Measurements from ENCODE around the gene CTNNA3. TPM values are rescaled to one million over a fixed set of nuclear protein-coding genes. Genes with fewer than 3 reads are reported as not detected.
A peak's percentile ranks its signal among the peaks of the same experiment; 100 is the strongest.

Gene CTNNA3
- total RNA-seq, 2 donors from 2014 or later = under 0.01 to 0.33 TPM

- no peaks in the 10 kb centered on the region for H3K36me3 ChIP-seq (replicated peaks in 1 of 2; ENCODE audit: insufficient read depth in 1 of 2, low read depth in 2 of 2)
- H3K9me3 ChIP-seq = no peaks in the 10 kb centered on the region
- DNase-seq (peak; percentile 58 to 72 (median 63)), ATAC-seq (peak; percentile 79)
- peak overlapping the region in 1 of 4 donors; percentile 29 for H3K27ac ChIP-seq
- intact Hi-C loops (cut with DNase I) = no loop called here
- H3K4me1 ChIP-seq = peaks cover 19% of the 10 kb centered on the region
- TF ChIP-seq, protein P1, sequence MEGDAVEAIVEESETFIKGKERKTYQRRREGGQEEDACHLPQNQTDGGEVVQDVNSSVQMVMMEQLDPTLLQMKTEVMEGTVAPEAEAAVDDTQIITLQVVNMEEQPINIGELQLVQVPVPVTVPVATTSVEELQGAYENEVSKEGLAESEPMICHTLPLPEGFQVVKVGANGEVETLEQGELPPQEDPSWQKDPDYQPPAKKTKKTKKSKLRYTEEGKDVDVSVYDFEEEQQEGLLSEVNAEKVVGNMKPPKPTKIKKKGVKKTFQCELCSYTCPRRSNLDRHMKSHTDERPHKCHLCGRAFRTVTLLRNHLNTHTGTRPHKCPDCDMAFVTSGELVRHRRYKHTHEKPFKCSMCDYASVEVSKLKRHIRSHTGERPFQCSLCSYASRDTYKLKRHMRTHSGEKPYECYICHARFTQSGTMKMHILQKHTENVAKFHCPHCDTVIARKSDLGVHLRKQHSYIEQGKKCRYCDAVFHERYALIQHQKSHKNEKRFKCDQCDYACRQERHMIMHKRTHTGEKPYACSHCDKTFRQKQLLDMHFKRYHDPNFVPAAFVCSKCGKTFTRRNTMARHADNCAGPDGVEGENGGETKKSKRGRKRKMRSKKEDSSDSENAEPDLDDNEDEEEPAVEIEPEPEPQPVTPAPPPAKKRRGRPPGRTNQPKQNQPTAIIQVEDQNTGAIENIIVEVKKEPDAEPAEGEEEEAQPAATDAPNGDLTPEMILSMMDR (IDR thresholded peaks at IDR 0.05) = no peak
- no peak for TF ChIP-seq POLR2A (IDR thresholded peaks at IDR 0.05)
- no peak overlapping the region for H3K4me3 ChIP-seq
- H3K27me3 ChIP-seq = no peaks in the 10 kb centered on the region
Observed at GRCh38 chr10:66983475-66983818, 712.5 kb downstream of the CTNNA3 start.

DNA sequence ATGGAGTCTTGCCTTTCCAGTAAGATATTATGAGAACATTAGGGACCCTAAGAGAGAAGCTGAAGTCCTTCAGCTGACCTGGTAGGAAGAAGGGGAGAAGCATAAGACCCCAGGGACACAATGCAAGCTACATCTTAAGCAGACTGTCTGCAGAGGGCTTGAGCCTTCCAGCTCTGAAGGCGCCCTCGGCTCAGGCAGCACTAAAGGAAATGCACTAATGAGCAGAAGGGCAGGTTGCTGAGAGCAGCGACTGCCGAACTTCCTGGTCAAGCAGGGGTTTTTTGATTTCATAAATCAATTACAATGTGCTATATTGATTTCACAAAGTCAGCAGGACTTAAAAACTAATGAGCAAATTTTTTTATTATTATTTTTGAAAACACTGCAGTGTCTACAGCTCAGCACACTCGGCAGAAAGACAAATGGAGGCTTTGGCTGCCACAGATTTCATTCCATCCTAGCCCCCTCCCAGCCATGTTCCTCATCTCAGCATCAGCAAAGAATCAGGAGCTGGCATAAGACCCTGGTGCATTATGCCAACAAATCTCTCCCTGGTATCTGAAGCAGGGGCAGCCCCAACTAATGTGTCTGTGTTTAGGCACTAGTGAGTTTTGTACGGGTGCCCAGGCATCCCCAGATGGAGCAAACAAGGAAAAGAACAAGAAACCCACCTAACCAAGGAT is 713.1 kb downstream of the CTNNA3 start:
- intact Hi-C loops (cut with DNase I) = no loop called here
- no peaks in the 10 kb centered on the region for H3K36me3 ChIP-seq (replicated peaks in 1 of 2; ENCODE audit: insufficient read depth in 1 of 2, low read depth in 2 of 2)
- no peaks in the 10 kb centered on the region for H3K27me3 ChIP-seq
- 11 to 13% methylated on average over 6 of the region's 6 CpGs for WGBS, 2 donors
- no peak for TF ChIP-seq POLR2A (IDR thresholded peaks at IDR 0.05)
- TF ChIP-seq, protein P1 (IDR thresholded peaks at IDR 0.05) = no peak
- peak overlapping the region in 1 of 4 donors; percentile 29 for H3K27ac ChIP-seq
- ATAC-seq (peak; percentile 67), DNase-seq (peak in 3 of 4 donors; percentile 6 to 23 (median 13))
- H3K4me3 ChIP-seq = no peak overlapping the region
- no peaks in the 10 kb centered on the region for H3K9me3 ChIP-seq
- H3K4me1 ChIP-seq = peaks cover 19% of the 10 kb centered on the region

- TF ChIP-seq, protein P1 (IDR thresholded peaks at IDR 0.05) = no peak
- TF ChIP-seq POLR2A (IDR thresholded peaks at IDR 0.05) = no peak
- no peak overlapping the region for H3K27ac ChIP-seq
- ATAC-seq (no peak), DNase-seq (no peak)
- peaks cover 19% of the 10 kb centered on the region for H3K4me1 ChIP-seq
- H3K9me3 ChIP-seq = no peaks in the 10 kb centered on the region
- H3K27me3 ChIP-seq = no peaks in the 10 kb centered on the region
- 76 to 91% methylated on average over 1 of the region's 1 CpG for WGBS, 2 donors
- no peaks in the 10 kb centered on the region for H3K36me3 ChIP-seq (replicated peaks in 1 of 2; ENCODE audit: insufficient read depth in 1 of 2, low read depth in 2 of 2)
- H3K4me3 ChIP-seq = no peak overlapping the region
- intact Hi-C loops (cut with DNase I) = no loop called here
Observed at GRCh38 chr10:66982053-66982420, 714.0 kb downstream of the CTNNA3 start.

- H3K27me3 ChIP-seq = no peaks in the 10 kb centered on the region
- H3K27ac ChIP-seq = no peak overlapping the region
- no peak for TF ChIP-seq POLR2A (IDR thresholded peaks at IDR 0.05)
- TF ChIP-seq, protein P1 (IDR thresholded peaks at IDR 0.05) = no peak
- peaks cover 19% of the 10 kb centered on the region for H3K4me1 ChIP-seq
- ATAC-seq = no peak
- no peak overlapping the region for H3K4me3 ChIP-seq
- H3K36me3 ChIP-seq (replicated peaks in 1 of 2; ENCODE audit: insufficient read depth in 1 of 2, low read depth in 2 of 2) = no peaks in the 10 kb centered on the region
- DNase-seq = no peak
- no peaks in the 10 kb centered on the region for H3K9me3 ChIP-seq
- WGBS, 2 donors = 70 to 80% methylated on average over 3 of the region's 3 CpGs
- intact Hi-C loops (cut with DNase I) = no loop called here
Observed at GRCh38 chr10:66981361-66982052, 714.5 kb downstream of the CTNNA3 start.
